ENCODE data around the gene KIAA1328. TPM values are rescaled to one million over a fixed set of nuclear protein-coding genes. Genes with fewer than 3 reads are reported as not detected.

KIAA1328 gene
- total and polyA plus RNA-seq, 7 donors: 1.3 to 4.4 (median 3.5) TPM

DNA sequence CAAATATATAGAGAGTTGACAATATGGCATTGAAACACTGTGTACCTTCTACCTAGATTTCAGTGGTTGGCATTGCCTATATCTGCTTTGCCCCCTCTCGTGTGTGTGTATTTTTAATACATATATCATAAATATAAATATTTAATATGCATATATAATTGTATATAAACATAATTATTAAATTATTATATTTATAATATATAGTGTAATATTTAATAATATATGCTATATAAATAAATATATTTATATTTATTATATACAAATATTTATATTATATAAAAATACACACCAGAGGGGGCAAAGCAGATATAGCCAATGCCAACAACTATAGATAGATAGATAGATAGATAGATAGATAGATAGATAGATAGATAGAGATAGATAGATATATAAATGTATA, 124.1 kb downstream of the KIAA1328 start:
- intact Hi-C loops (cut with DNase I): no loop called here
- TF ChIP-seq, protein P1, sequence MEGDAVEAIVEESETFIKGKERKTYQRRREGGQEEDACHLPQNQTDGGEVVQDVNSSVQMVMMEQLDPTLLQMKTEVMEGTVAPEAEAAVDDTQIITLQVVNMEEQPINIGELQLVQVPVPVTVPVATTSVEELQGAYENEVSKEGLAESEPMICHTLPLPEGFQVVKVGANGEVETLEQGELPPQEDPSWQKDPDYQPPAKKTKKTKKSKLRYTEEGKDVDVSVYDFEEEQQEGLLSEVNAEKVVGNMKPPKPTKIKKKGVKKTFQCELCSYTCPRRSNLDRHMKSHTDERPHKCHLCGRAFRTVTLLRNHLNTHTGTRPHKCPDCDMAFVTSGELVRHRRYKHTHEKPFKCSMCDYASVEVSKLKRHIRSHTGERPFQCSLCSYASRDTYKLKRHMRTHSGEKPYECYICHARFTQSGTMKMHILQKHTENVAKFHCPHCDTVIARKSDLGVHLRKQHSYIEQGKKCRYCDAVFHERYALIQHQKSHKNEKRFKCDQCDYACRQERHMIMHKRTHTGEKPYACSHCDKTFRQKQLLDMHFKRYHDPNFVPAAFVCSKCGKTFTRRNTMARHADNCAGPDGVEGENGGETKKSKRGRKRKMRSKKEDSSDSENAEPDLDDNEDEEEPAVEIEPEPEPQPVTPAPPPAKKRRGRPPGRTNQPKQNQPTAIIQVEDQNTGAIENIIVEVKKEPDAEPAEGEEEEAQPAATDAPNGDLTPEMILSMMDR (IDR thresholded peaks at IDR 0.05): no peak
- H3K9me3 ChIP-seq: no peaks in the 10 kb centered on the region
- H3K27ac ChIP-seq: no peak overlapping the region
- 89 to 98% (median 94%) methylated on average over 1 of the region's 1 CpG for WGBS, 3 donors
- DNase-seq (no peak), ATAC-seq (no peak)
- no peaks in the 10 kb centered on the region for H3K36me3 ChIP-seq (ENCODE audit: insufficient read depth in 1 of 2, low read depth in 1 of 2)
- no peak overlapping the region for H3K4me3 ChIP-seq
- H3K4me1 ChIP-seq: no peaks in the 10 kb centered on the region
- H3K27me3 ChIP-seq (ENCODE audit: insufficient read depth in 3 of 3, low read length in 2 of 3): no peaks in the 10 kb centered on the region

DNA sequence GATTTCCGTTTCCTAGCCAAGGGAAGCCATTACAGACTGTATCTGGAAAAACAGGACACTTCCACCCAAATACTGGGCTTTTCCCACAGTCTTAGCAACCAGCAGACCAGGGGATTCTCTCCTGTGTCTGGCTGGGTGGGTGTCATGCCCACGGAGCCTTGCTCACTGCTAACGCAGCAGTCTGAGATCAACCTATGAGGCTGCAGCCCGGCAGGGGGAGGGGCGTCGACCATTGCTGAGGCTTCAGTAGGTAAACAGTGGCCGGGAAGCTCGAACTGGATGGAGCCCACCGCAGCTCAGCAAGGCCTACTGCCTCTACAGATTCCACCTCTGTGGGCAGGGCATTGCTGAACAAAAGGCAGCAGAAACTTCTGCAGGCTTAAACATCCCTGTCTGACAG, 131.1 kb downstream of the KIAA1328 start:
- H3K27me3 ChIP-seq (ENCODE audit: insufficient read depth in 3 of 3, low read length in 2 of 3): no peaks in the 10 kb centered on the region
- intact Hi-C loops (cut with DNase I): no loop called here
- no peak overlapping the region for H3K4me3 ChIP-seq
- DNase-seq (no peak), ATAC-seq (no peak)
- H3K9me3 ChIP-seq: peaks cover 3% of the 10 kb centered on the region
- no peak overlapping the region for H3K27ac ChIP-seq
- 98% methylated on average over 9 of the region's 9 CpGs for WGBS, 3 donors
- peaks cover 0 to 5% of the 10 kb centered on the region in 2 donors for H3K36me3 ChIP-seq (ENCODE audit: insufficient read depth in 1 of 2, low read depth in 1 of 2)
- TF ChIP-seq, protein P1 (IDR thresholded peaks at IDR 0.05): no peak
- no peaks in the 10 kb centered on the region for H3K4me1 ChIP-seq

DNA sequence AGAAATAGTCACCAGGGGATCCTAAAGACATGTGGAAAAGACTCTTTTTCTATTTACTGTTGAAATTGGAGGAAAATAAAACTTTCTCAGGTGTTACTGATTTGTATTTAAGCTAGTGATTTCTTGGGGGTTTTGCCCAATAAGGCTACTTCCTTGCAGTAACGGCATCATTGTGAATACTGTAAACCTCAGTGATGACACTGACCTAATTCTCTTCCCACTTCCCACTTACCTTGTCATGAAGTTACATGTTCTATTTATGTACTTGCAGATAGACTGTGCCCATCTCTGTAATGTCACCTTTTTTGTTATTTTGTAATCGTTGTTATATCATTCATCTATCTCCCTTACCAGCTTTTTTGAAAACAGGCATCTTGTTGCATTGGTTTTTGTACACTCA, 134.5 kb downstream of the KIAA1328 start:
- Histone ChIP-seq H3K9me3 (peaks cover 3% of the 10 kb centered on the region), H3K27ac (no peak overlapping the region), H3K36me3 (ENCODE audit: insufficient read depth in 1 of 2, low read depth in 1 of 2) (peaks cover 0 to 5% of the 10 kb centered on the region in 2 donors), H3K4me1 (no peaks in the 10 kb centered on the region), H3K27me3 (ENCODE audit: insufficient read depth in 3 of 3, low read length in 2 of 3) (no peaks in the 10 kb centered on the region), H3K4me3 (no peak overlapping the region)
- no peak for ATAC-seq
- TF ChIP-seq, protein P1 (IDR thresholded peaks at IDR 0.05): no peak
- 79 to 88% (median 82%) methylated on average over 2 of the region's 2 CpGs for WGBS, 3 donors
- no peak for DNase-seq
- intact Hi-C loops (cut with DNase I): no loop called here

DNA sequence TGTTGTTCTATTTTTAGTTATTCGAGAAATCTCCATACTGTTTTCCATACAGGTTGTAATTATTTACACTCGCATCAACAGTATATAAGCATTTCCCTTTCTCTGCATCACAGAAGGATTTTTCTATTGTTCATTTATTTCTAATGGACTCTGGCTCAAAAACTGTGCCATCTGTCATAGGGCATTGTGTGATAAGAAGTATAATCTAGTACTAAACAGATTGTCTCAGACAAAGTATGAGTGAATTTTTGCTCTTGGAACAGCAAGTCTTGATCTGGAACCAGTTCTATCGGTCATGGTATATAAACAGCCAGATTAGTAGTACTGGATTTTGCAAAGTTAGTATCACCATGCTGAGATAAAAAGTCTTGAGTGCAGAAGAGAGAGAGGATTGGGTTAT, 145.8 kb downstream of the KIAA1328 start:
- 93 to 98% (median 96%) methylated on average over 3 of the region's 3 CpGs for WGBS, 3 donors
- DNase-seq (no peak), ATAC-seq (no peak)
- H3K27me3 ChIP-seq (ENCODE audit: insufficient read depth in 3 of 3, low read length in 2 of 3): no peaks in the 10 kb centered on the region
- no peak overlapping the region for H3K27ac ChIP-seq
- intact Hi-C loops (cut with DNase I): no loop called here
- no peak overlapping the region for H3K4me3 ChIP-seq
- TF ChIP-seq, protein P1 (IDR thresholded peaks at IDR 0.05): no peak
- no peaks in the 10 kb centered on the region for H3K4me1 ChIP-seq
- peaks cover 8% of the 10 kb centered on the region for H3K9me3 ChIP-seq
- H3K36me3 ChIP-seq (ENCODE audit: insufficient read depth in 1 of 2, low read depth in 1 of 2): no peaks in the 10 kb centered on the region

DNA sequence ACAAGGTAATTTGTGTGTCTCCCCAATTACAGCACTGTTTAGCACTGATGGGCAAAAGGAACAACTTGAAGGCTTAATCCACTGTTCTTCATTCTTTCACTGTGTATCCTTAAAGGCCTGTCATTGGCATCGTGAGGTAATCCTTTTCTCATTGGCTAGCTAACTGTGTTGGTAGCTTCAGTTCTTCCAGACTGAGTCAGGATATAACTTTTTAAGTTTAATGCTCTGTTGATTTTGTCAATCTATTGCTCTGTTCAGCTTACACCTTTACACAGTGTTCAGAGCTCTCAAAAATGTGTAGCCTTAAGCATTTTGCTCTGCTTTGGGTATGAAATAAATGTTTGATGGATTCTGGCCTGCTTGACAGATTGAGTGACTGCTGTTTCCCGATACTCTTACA, 148.2 kb downstream of the KIAA1328 start:
- ATAC-seq (no peak), DNase-seq (no peak)
- no peak overlapping the region for H3K27ac ChIP-seq
- no peaks in the 10 kb centered on the region for H3K4me1 ChIP-seq
- H3K4me3 ChIP-seq: no peak overlapping the region
- no peaks in the 10 kb centered on the region for H3K27me3 ChIP-seq (ENCODE audit: insufficient read depth in 3 of 3, low read length in 2 of 3)
- TF ChIP-seq, protein P1 (IDR thresholded peaks at IDR 0.05): no peak
- H3K9me3 ChIP-seq: peaks cover 3% of the 10 kb centered on the region
- no peaks in the 10 kb centered on the region for H3K36me3 ChIP-seq (ENCODE audit: insufficient read depth in 1 of 2, low read depth in 1 of 2)
- intact Hi-C loops (cut with DNase I): no loop called here
- 83 to 88% (median 88%) methylated on average over 2 of the region's 2 CpGs for WGBS, 3 donors

Data from psoas muscle (tissue), 8 donors.